Chondrocyte (in vitro differentiated cells): ENCODE measurements around the gene GALNT14. TPM values are rescaled to one million over a fixed set of nuclear protein-coding genes. Genes with fewer than 3 reads are reported as not detected.

Source experiments
- DNase-seq: peaks from one replicate; pipeline ENCODE4 v3.0.0; 2021; ENCODE audit warnings: mixed read lengths, low spot score
- H3K27ac Mint-ChIP-seq: one replicate; pipeline ENCODE4 v1.8.0; 2021; ENCODE audit warnings: mild to moderate bottlenecking, moderate library complexity, mixed read lengths; ENCODE audit not compliant: unreplicated experiment
- H3K27me3 Mint-ChIP-seq: 2 replicates; pipeline ENCODE4 v1.8.0; 2021; ENCODE audit warnings: low read depth, mixed read lengths
- H3K36me3 Mint-ChIP-seq: 2 replicates; pipeline ENCODE4 v1.8.0; 2021; ENCODE audit warnings: low read depth, mixed read lengths
- H3K4me1 Mint-ChIP-seq: 2 replicates; pipeline ENCODE4 v1.8.0; 2021; ENCODE audit warnings: low read depth, mild to moderate bottlenecking, mixed read lengths
- H3K4me3 Mint-ChIP-seq: one replicate; pipeline ENCODE4 v1.8.0; 2021; ENCODE audit warnings: mild to moderate bottlenecking, moderate library complexity, mixed read lengths; ENCODE audit not compliant: unreplicated experiment
- H3K9me3 Mint-ChIP-seq: 2 replicates; pipeline ENCODE4 v1.8.0; 2021; ENCODE audit warnings: low read depth, mixed read lengths
- total RNA-seq: library from RNA; stranded (reverse); gene quantifications from 3 replicates; pipeline ENCODE4 v1.2.1, GENCODE V29; 2021
- TF ChIP-seq, protein P1 (sequence below): fragments of 200-600 bp; sonication (generic); IDR thresholded peaks from 2 replicates; pipeline ENCODE4 v1.5.0; 2021; ENCODE audit warnings: antibody characterized with exemption, mild to moderate bottlenecking, moderate library complexity

Gene GALNT14
- total RNA-seq, 1 donor from 2014 or later, result 17.8 TPM

DNA sequence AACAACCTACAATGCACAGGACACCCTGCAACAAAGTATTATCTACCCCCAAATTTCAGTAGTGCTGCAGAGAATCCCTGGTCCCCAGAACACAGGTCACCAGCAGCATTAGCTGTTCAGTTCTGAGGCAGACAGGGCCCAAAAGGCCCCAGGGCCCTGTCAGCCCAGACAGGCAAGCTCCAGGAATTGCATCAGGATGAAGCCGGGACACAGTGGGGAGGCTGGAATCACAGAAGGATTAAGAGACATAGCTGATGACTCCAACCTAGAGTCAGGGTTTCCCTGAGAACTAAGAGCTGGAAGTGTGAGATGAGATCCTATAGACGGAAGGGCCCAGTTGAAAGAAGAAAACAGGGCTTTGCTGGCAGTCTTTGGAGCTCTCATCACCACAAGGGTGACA, 148.1 kb downstream of the GALNT14 start:
- Mint-ChIP-seq H3K9me3 (no peaks in the 10 kb centered on the region), H3K4me3 (no peak overlapping the region), H3K4me1 (no peaks in the 10 kb centered on the region), H3K27ac (no peak overlapping the region), H3K36me3 (no peaks in the 10 kb centered on the region), H3K27me3 (peaks cover 3% of the 10 kb centered on the region)
- DNase-seq, result no peak
- TF ChIP-seq, protein P1, sequence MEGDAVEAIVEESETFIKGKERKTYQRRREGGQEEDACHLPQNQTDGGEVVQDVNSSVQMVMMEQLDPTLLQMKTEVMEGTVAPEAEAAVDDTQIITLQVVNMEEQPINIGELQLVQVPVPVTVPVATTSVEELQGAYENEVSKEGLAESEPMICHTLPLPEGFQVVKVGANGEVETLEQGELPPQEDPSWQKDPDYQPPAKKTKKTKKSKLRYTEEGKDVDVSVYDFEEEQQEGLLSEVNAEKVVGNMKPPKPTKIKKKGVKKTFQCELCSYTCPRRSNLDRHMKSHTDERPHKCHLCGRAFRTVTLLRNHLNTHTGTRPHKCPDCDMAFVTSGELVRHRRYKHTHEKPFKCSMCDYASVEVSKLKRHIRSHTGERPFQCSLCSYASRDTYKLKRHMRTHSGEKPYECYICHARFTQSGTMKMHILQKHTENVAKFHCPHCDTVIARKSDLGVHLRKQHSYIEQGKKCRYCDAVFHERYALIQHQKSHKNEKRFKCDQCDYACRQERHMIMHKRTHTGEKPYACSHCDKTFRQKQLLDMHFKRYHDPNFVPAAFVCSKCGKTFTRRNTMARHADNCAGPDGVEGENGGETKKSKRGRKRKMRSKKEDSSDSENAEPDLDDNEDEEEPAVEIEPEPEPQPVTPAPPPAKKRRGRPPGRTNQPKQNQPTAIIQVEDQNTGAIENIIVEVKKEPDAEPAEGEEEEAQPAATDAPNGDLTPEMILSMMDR, result no peak

DNA sequence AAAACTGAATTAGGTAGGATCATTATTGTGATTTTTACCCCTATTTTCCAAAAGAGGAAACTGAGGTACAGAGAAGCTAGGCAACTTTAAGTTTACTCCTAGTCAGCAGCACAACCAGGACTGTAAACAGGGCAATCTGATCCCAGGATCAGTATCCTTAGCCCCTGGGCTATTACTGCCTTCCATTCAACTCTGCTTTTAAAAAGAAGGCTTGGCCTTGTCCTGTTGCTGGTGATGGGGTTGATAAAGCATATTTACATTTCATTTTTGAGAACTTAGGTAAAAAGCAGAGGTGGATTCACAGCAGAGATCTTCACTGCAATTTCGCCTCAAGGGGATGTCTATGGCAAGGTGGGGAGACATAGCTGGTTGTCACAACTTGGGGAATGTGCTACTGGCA, 148.5 kb downstream of the GALNT14 start:
- Mint-ChIP-seq H3K4me3 (no peak overlapping the region), H3K27ac (no peak overlapping the region), H3K27me3 (peaks cover 7% of the 10 kb centered on the region), H3K36me3 (no peaks in the 10 kb centered on the region), H3K9me3 (no peaks in the 10 kb centered on the region), H3K4me1 (no peaks in the 10 kb centered on the region)
- DNase-seq, result no peak
- TF ChIP-seq, protein P1, result no peak

DNA sequence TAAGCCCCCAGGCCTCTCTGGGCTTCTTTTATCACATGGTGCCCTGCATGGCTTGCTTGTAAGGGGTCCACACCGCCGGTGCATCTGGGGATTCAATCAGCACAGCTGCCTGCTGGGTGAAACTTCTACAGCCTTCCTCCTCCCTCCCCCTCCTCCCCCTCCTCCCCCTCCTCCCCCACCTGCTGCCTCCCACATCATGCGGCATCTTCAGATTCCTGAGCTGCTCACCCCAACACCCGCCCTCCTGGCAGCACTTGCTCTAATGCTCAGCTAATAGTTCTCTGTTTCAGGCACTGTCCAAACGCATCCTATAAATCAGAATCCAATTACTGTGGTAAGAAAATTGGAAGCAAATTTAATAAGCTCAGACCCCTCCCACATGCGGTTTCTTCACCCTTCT, 150.7 kb downstream of the GALNT14 start:
- peaks cover 18% of the 10 kb centered on the region for H3K27me3 Mint-ChIP-seq
- no peaks in the 10 kb centered on the region for H3K4me1 Mint-ChIP-seq
- H3K4me3 Mint-ChIP-seq, result no peak overlapping the region

DNA sequence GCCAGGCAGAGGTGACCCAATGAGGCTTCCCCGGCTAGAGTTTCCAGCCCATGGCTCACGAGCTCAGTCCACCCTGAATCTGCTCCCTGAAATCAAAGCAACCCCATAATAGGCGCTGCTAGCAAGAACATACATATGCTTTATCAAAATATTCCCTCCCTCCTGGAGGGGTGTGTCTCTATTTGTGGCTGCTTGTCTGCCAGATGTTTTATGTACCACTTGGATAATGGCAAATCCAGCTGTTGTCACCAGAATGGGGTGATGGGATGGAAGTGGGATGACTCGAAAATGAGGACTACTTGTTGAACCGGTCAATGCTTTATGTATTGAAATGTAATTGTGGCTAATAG, 152.0 kb downstream of the GALNT14 start:
- no peak overlapping the region for H3K4me3 Mint-ChIP-seq
- no peak overlapping the region for H3K27ac Mint-ChIP-seq
- TF ChIP-seq, protein P1, result no peak
- no peaks in the 10 kb centered on the region for H3K36me3 Mint-ChIP-seq
- H3K9me3 Mint-ChIP-seq, result no peaks in the 10 kb centered on the region
- H3K4me1 Mint-ChIP-seq, result no peaks in the 10 kb centered on the region
- H3K27me3 Mint-ChIP-seq, result peaks cover 18% of the 10 kb centered on the region
- DNase-seq, result no peak

More for the DNA sequence above, 150.7 kb downstream of the GALNT14 start:
- DNase-seq, result no peak
- TF ChIP-seq, protein P1, result no peak
- no peaks in the 10 kb centered on the region for H3K9me3 Mint-ChIP-seq
- no peaks in the 10 kb centered on the region for H3K36me3 Mint-ChIP-seq
- no peak overlapping the region for H3K27ac Mint-ChIP-seq

DNA sequence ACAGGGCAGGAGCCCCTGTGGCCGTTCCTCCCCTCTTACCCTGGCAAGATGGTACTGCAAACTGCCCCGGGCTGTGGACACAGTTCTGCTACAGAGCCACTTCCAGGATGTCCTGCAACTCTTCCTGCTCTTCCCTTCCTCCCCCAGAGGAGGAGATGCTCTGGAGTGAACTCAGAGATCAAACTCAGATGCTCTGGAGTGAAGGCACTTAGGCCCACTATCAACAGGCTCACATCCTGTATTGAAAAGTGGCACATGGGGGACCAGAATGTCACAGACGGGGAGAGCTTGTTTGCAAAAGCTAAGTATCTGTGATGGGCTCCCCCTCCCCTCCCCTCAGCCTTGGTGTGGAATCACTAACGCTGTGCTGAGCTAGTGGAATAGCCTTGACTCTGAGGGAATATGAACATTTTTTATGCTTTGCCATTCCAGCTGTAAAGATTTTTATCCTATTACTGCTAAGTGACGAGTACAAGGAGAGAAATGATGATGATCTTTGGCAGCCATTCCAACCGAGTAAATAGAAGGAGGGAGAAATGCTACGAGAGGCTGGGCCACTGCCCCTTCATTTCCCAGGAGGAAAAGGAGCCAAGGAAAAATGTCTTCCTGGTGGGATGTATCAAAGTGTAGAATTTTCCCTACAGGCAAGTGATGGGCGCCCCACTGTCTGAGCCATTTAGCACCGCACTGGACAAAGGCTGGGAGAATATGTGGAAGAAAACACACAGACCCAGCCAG, 152.6 kb downstream of the GALNT14 start:
- Mint-ChIP-seq H3K9me3 (no peaks in the 10 kb centered on the region), H3K36me3 (no peaks in the 10 kb centered on the region)
- DNase-seq, result no peak

More for the DNA sequence above, 152.6 kb downstream of the GALNT14 start:
- H3K4me1 Mint-ChIP-seq, result no peaks in the 10 kb centered on the region
- H3K27me3 Mint-ChIP-seq, result peaks cover 18% of the 10 kb centered on the region
- H3K27ac Mint-ChIP-seq, result no peak overlapping the region
- H3K4me3 Mint-ChIP-seq, result no peak overlapping the region
- TF ChIP-seq, protein P1, result no peak
